Measurements from ENCODE around the gene MRPL51.

MRPL51 gene

DNA sequence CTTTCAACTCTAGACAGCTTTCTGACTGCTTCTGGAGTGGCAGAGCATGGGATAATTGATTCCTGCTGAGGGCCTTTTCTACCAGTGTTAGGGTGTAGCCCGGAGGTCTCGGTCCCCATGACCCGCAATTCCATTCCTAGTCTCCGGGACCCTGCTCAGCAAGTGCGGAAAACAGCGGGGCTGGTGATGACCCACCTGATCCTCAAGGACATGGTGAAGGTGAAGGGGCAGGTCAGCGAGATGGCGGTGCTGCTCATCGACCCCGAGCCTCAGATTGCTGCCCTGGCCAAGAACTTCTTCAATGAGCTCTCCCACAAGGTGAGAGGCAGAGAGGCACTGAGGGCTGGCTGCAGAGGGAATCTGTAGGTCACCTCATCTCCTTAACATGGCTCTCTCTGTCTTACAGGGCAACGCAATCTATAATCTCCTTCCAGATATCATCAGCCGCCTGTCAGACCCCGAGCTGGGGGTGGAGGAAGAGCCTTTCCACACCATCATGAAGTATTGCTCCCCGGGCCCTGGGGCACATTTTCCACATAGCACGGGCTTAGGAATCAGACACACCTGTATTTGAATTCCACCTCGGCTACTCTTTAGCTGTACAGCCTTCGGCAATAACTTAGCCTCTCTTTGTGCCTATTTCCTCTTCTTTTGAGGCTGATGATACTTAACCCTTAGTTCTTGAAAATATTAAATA is 35.6 kb upstream of the MRPL51 start:
- peaks cover 47 to 67% of the 10 kb centered on the region in 2 donors for H3K36me3 ChIP-seq (ENCODE audit: control insufficient read depth in 1 of 2, insufficient read depth in 2 of 2, low read length in 2 of 2)
- no peak overlapping the region for H3K27ac ChIP-seq (ENCODE audit: low read length)
- H3K4me1 ChIP-seq (ENCODE audit: control insufficient read depth in 1 of 2, insufficient read depth in 2 of 2, low read length in 2 of 2): peaks cover 6 to 18% of the 10 kb centered on the region in 2 donors

DNA sequence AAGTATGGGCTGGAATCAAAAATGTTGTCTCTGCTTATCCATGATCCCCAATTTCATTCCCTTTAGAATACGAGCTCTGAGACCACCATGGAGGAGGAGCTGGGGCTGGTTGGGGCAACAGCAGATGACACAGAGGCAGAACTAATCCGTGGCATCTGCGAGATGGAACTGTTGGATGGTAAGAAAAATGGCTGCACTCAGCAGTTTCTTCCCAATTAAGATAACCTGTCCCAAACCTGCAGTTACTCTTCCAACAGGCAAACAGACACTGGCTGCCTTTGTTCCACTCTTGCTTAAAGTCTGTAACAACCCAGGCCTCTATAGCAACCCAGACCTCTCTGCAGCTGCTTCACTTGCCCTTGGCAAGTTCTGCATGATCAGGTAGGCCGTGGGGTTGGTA is 34.6 kb upstream of the MRPL51 start:
- H3K4me1 ChIP-seq (ENCODE audit: control insufficient read depth in 1 of 2, insufficient read depth in 2 of 2, low read length in 2 of 2): peaks cover 6 to 10% of the 10 kb centered on the region in 2 donors
- H3K4me3 ChIP-seq (ENCODE audit: low read depth in 1 of 2, low read length in 2 of 2): no peak overlapping the region
- no peaks in the 10 kb centered on the region for H3K9me3 ChIP-seq (ENCODE audit: control insufficient read depth in 1 of 2, low read length in 2 of 2)
- H3K27ac ChIP-seq (ENCODE audit: low read length): no peak overlapping the region
- peaks cover 52 to 77% of the 10 kb centered on the region in 2 donors for H3K36me3 ChIP-seq (ENCODE audit: control insufficient read depth in 1 of 2, insufficient read depth in 2 of 2, low read length in 2 of 2)
- H3K27me3 ChIP-seq (ENCODE audit: low read depth, low read length): no peaks in the 10 kb centered on the region

More for the DNA sequence above, 35.6 kb upstream of the MRPL51 start:
- H3K9me3 ChIP-seq (ENCODE audit: control insufficient read depth in 1 of 2, low read length in 2 of 2): no peaks in the 10 kb centered on the region
- H3K4me3 ChIP-seq (ENCODE audit: low read depth in 1 of 2, low read length in 2 of 2): no peak overlapping the region
- H3K27me3 ChIP-seq (ENCODE audit: low read depth, low read length): no peaks in the 10 kb centered on the region

GRCh38 chr12:6526766-6527525 is 33.9 kb upstream of the MRPL51 start:
- H3K4me1 ChIP-seq (ENCODE audit: control insufficient read depth in 1 of 2, insufficient read depth in 2 of 2, low read length in 2 of 2): peaks cover 1 to 2% of the 10 kb centered on the region in 2 donors
- H3K36me3 ChIP-seq (ENCODE audit: control insufficient read depth in 1 of 2, insufficient read depth in 2 of 2, low read length in 2 of 2): peaks cover 59 to 85% of the 10 kb centered on the region in 2 donors
- H3K27ac ChIP-seq (ENCODE audit: low read length): no peak overlapping the region
- no peaks in the 10 kb centered on the region for H3K9me3 ChIP-seq (ENCODE audit: control insufficient read depth in 1 of 2, low read length in 2 of 2)
- H3K4me3 ChIP-seq (ENCODE audit: low read depth in 1 of 2, low read length in 2 of 2): no peak overlapping the region
- no peaks in the 10 kb centered on the region for H3K27me3 ChIP-seq (ENCODE audit: low read depth, low read length)

DNA sequence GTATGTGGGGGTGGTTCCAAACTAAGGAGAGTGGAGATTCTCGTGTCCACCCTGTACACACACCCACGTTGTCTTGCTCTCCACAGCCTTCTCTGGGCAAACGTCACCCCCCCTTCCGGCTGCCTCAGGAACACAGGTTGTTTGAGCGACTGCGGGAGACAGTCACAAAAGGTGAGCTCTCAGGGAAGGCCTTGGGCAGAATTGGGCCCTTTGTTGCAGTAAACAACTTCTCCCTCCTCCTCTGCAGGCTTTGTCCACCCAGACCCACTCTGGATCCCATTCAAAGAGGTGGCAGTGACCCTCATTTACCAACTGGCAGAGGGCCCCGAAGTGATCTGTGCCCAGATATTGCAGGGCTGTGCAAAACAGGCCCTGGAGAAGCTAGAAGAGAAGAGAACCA is 33.1 kb upstream of the MRPL51 start:
- Histone ChIP-seq H3K9me3 (ENCODE audit: control insufficient read depth in 1 of 2, low read length in 2 of 2) (no peaks in the 10 kb centered on the region), H3K4me3 (ENCODE audit: low read depth in 1 of 2, low read length in 2 of 2) (no peak overlapping the region), H3K4me1 (ENCODE audit: control insufficient read depth in 1 of 2, insufficient read depth in 2 of 2, low read length in 2 of 2) (no peaks in the 10 kb centered on the region), H3K27me3 (ENCODE audit: low read depth, low read length) (no peaks in the 10 kb centered on the region), H3K36me3 (ENCODE audit: control insufficient read depth in 1 of 2, insufficient read depth in 2 of 2, low read length in 2 of 2) (peaks cover 67 to 92% of the 10 kb centered on the region in 2 donors), H3K27ac (ENCODE audit: low read length) (no peak overlapping the region)

- H3K27ac ChIP-seq (ENCODE audit: low read length): no peak overlapping the region
- H3K4me3 ChIP-seq (ENCODE audit: low read depth in 1 of 2, low read length in 2 of 2): no peak overlapping the region
- H3K27me3 ChIP-seq (ENCODE audit: low read depth, low read length): no peaks in the 10 kb centered on the region
- no peaks in the 10 kb centered on the region for H3K9me3 ChIP-seq (ENCODE audit: control insufficient read depth in 1 of 2, low read length in 2 of 2)
- H3K36me3 ChIP-seq (ENCODE audit: control insufficient read depth in 1 of 2, insufficient read depth in 2 of 2, low read length in 2 of 2): peaks cover 64 to 88% of the 10 kb centered on the region in 2 donors
- no peaks in the 10 kb centered on the region for H3K4me1 ChIP-seq (ENCODE audit: control insufficient read depth in 1 of 2, insufficient read depth in 2 of 2, low read length in 2 of 2)
These were observed 31.6 kb upstream of the MRPL51 start for GRCh38 chr12:6524648-6525047.

- Histone ChIP-seq H3K36me3 (ENCODE audit: control insufficient read depth in 1 of 2, insufficient read depth in 2 of 2, low read length in 2 of 2) (peaks cover 68 to 85% of the 10 kb centered on the region in 2 donors), H3K4me1 (ENCODE audit: control insufficient read depth in 1 of 2, insufficient read depth in 2 of 2, low read length in 2 of 2) (no peaks in the 10 kb centered on the region), H3K4me3 (ENCODE audit: low read depth in 1 of 2, low read length in 2 of 2) (no peak overlapping the region), H3K27ac (ENCODE audit: low read length) (no peak overlapping the region), H3K27me3 (ENCODE audit: low read depth, low read length) (no peaks in the 10 kb centered on the region), H3K9me3 (ENCODE audit: control insufficient read depth in 1 of 2, low read length in 2 of 2) (no peaks in the 10 kb centered on the region)
These were observed 30.6 kb upstream of the MRPL51 start for GRCh38 chr12:6523708-6524107.

GRCh38 chr12:6522193-6522592 is 29.1 kb upstream of the MRPL51 start:
- H3K9me3 ChIP-seq (ENCODE audit: control insufficient read depth in 1 of 2, low read length in 2 of 2): no peaks in the 10 kb centered on the region
- H3K4me1 ChIP-seq (ENCODE audit: control insufficient read depth in 1 of 2, insufficient read depth in 2 of 2, low read length in 2 of 2): no peaks in the 10 kb centered on the region
- H3K4me3 ChIP-seq (ENCODE audit: low read depth in 1 of 2, low read length in 2 of 2): no peak overlapping the region
- no peaks in the 10 kb centered on the region for H3K27me3 ChIP-seq (ENCODE audit: low read depth, low read length)
- peaks cover 64 to 78% of the 10 kb centered on the region in 2 donors for H3K36me3 ChIP-seq (ENCODE audit: control insufficient read depth in 1 of 2, insufficient read depth in 2 of 2, low read length in 2 of 2)
- no peak overlapping the region for H3K27ac ChIP-seq (ENCODE audit: low read length)

DNA sequence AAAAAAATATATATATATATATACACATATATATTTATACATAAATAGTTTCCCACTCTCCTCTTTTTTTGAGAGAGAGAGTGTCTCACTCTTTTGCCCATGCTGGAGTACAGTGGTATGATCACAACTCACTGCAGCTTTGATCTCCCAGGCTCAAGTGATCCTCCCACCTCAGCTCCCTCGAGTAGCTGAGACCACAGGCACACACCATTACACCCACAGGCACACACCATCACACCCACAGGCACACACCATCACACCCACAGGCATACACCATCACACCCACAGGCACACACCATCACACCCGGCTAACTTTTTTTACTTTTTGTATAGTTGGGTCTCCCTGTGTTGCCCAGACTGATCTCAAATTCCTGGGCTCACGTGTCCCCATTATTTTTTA is 27.1 kb upstream of the MRPL51 start:
- Histone ChIP-seq H3K4me3 (ENCODE audit: low read depth in 1 of 2, low read length in 2 of 2) (no peak overlapping the region), H3K36me3 (ENCODE audit: control insufficient read depth in 1 of 2, insufficient read depth in 2 of 2, low read length in 2 of 2) (peaks cover 60 to 72% of the 10 kb centered on the region in 2 donors), H3K4me1 (ENCODE audit: control insufficient read depth in 1 of 2, insufficient read depth in 2 of 2, low read length in 2 of 2) (no peaks in the 10 kb centered on the region), H3K27me3 (ENCODE audit: low read depth, low read length) (no peaks in the 10 kb centered on the region), H3K27ac (ENCODE audit: low read length) (no peak overlapping the region), H3K9me3 (ENCODE audit: control insufficient read depth in 1 of 2, low read length in 2 of 2) (no peaks in the 10 kb centered on the region)

DNA sequence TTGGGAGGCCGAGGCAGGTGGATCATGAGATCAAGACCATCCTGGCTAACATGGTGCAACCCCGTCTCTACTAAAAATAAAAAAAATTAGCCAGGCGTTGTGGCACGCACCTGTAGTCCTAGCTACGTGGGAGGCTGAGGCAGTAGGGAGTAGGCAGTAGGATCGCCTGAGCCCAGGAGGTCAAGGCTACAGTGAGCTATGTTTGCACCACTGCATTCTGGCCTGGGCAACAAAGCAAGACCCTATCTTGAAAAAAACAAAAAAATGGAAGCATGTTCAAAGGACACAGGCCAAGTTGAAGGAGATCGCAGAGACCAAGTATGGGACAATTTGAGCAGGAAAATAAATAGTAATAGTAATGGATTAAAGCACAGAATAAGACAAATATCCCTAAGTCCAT is 15.0 kb upstream of the MRPL51 start:
- Histone ChIP-seq H3K4me1 (ENCODE audit: control insufficient read depth in 1 of 2, insufficient read depth in 2 of 2, low read length in 2 of 2) (no peaks in the 10 kb centered on the region), H3K27me3 (ENCODE audit: low read depth, low read length) (no peaks in the 10 kb centered on the region), H3K27ac (ENCODE audit: low read length) (no peak overlapping the region), H3K9me3 (ENCODE audit: control insufficient read depth in 1 of 2, low read length in 2 of 2) (no peaks in the 10 kb centered on the region), H3K36me3 (ENCODE audit: control insufficient read depth in 1 of 2, insufficient read depth in 2 of 2, low read length in 2 of 2) (peaks cover 15 to 31% of the 10 kb centered on the region in 2 donors), H3K4me3 (ENCODE audit: low read depth in 1 of 2, low read length in 2 of 2) (no peak overlapping the region)

DNA sequence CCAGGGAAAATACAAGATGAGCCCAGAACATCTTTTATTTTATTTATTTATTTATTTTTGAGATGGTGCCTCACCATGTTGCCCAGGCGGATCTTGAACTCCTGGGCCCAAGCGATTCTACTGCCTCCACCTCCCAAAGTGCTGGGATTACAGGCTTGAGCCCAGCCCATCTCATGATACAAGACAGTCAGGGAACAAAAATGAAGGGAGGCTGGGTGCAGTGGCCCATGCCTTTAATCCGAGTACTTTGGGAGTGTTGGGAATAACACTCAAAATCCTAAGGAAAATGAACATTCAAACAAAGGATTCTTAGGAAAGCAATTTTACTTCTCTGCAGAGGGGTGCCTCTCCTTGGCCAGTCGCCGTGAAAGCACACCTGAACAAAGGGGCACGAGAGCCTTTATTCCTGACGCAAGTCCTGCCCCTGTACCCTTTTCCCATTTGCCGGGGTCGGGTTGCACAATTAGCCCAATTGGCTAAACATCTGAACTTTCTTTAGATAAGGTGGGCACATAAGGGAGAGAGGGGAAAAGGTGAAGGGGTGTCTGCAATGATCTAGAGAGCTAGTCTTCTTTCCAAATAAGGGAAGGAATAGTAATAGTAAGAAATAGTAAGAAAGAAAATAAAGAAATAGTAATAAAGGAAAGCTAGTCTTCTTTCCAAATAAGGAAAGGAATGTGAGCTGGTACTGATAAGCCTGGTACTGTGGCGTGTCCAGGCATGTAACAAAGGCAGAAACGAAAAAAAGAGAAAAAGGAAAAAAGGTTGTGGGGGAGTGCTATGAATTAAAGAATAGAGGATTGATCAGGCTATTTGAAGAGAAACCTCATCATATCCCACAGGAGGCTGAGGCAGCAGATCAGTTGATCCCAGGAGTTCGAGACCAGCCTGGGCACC is 14.3 kb upstream of the MRPL51 start:
- Histone ChIP-seq H3K36me3 (ENCODE audit: control insufficient read depth in 1 of 2, insufficient read depth in 2 of 2, low read length in 2 of 2) (peaks cover 9 to 25% of the 10 kb centered on the region in 2 donors), H3K27ac (ENCODE audit: low read length) (no peak overlapping the region), H3K9me3 (ENCODE audit: control insufficient read depth in 1 of 2, low read length in 2 of 2) (no peaks in the 10 kb centered on the region), H3K4me3 (ENCODE audit: low read depth in 1 of 2, low read length in 2 of 2) (no peak overlapping the region), H3K4me1 (ENCODE audit: control insufficient read depth in 1 of 2, insufficient read depth in 2 of 2, low read length in 2 of 2) (no peaks in the 10 kb centered on the region), H3K27me3 (ENCODE audit: low read depth, low read length) (no peaks in the 10 kb centered on the region)

DNA sequence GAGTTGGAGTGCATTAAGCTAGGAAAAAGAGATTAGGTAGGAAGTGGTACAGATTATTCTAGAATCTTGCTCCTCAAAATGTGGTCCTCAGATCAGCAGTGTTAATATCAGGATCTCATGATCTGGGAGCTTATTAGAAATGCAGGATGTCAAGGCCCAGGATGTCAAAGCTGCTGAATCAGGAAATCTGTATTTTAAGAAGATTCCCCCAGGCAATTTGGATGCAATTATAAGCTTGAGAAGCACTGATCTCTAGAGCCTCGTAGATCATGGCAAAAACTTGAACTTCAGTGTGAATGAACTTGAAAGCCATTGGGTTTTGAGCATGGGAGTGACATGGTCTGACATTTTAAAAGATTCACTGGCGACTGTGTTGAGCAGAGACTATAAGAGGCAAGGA is 7.4 kb upstream of the MRPL51 start:
- H3K4me1 ChIP-seq (ENCODE audit: control insufficient read depth in 1 of 2, insufficient read depth in 2 of 2, low read length in 2 of 2): peaks cover 0 to 1% of the 10 kb centered on the region in 2 donors
- H3K9me3 ChIP-seq (ENCODE audit: control insufficient read depth in 1 of 2, low read length in 2 of 2): no peaks in the 10 kb centered on the region
- no peak overlapping the region for H3K27ac ChIP-seq (ENCODE audit: low read length)
- no peak overlapping the region for H3K4me3 ChIP-seq (ENCODE audit: low read depth in 1 of 2, low read length in 2 of 2)
- H3K36me3 ChIP-seq (ENCODE audit: control insufficient read depth in 1 of 2, insufficient read depth in 2 of 2, low read length in 2 of 2): peaks cover 8 to 15% of the 10 kb centered on the region in 2 donors
- no peaks in the 10 kb centered on the region for H3K27me3 ChIP-seq (ENCODE audit: low read depth, low read length)

Data from muscle layer of duodenum (tissue), 2 donors.